ENCODE measurements around the gene WDR17.

GRCh38 chr4:176066757-176067156 lies 1.1 kb downstream of the WDR17 start:
- TF ChIP-seq, protein P1, sequence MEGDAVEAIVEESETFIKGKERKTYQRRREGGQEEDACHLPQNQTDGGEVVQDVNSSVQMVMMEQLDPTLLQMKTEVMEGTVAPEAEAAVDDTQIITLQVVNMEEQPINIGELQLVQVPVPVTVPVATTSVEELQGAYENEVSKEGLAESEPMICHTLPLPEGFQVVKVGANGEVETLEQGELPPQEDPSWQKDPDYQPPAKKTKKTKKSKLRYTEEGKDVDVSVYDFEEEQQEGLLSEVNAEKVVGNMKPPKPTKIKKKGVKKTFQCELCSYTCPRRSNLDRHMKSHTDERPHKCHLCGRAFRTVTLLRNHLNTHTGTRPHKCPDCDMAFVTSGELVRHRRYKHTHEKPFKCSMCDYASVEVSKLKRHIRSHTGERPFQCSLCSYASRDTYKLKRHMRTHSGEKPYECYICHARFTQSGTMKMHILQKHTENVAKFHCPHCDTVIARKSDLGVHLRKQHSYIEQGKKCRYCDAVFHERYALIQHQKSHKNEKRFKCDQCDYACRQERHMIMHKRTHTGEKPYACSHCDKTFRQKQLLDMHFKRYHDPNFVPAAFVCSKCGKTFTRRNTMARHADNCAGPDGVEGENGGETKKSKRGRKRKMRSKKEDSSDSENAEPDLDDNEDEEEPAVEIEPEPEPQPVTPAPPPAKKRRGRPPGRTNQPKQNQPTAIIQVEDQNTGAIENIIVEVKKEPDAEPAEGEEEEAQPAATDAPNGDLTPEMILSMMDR (IDR thresholded peaks at IDR 0.05), result no peak
- no peak for TF ChIP-seq POLR2A (IDR thresholded peaks at IDR 0.05)
